ENCODE data around the gene DNAJC1.

- TF ChIP-seq CTCF (IDR thresholded peaks at IDR 0.05) (no peak), MAFK (IDR thresholded peaks at IDR 0.05; ENCODE audit: partially characterized antibody) (no peak), MAX (IDR thresholded peaks at IDR 0.05) (no peak), SMC3 (IDR thresholded peaks at IDR 0.05) (no peak), PHF8 (IDR thresholded peaks at IDR 0.05; ENCODE audit: borderline replicate concordance, low read depth) (no peak), MAZ (IDR thresholded peaks at IDR 0.05; ENCODE audit: borderline replicate concordance, low read depth, low read length) (no peak), RAD21 (conservative IDR thresholded peaks at IDR 0.05 in 1 of 2, IDR thresholded peaks at IDR 0.05 in 1 of 2) (no peak), CBX8 (IDR thresholded peaks at IDR 0.05) (no peak), HOXB5 (CRISPR knock-in tag; IDR thresholded peaks at IDR 0.05) (no peak), REST (IDR thresholded peaks at IDR 0.05) (no peak), NFE2L2 (conservative IDR thresholded peaks at IDR 0.05; ENCODE audit: low read length) (no peak)
Measured at GRCh38 chr10:21959998-21960397, 43.5 kb downstream of the DNAJC1 start.
